ENCODE measurements around the gene STAT1. TPM values are rescaled to one million over a fixed set of nuclear protein-coding genes. Genes with fewer than 3 reads are reported as not detected.

The STAT1 gene
- total RNA-seq, 1 experiment from 2014 or later: 46.7 TPM

DNA sequence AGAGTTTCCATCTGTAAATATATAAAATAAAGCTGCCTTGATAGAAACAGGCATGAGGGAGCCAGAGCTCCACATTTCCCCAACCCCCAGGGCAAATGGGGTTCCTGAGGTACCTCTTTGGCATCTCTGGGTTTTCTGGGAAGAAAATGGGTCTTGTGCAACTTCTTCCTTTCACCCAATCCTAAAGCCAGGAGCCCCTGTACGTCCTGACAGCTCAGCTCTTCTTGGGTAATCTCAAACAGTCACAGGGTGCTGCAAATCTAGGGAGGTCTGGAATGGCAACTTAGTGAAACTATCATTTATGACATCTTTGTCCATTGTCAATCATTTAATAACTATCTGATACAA lies 36.6 kb upstream of the STAT1 start:
- Histone ChIP-seq H3K9me2 (replicated peaks; ENCODE audit: insufficient read depth, low read length) (no peaks in the 10 kb centered on the region), H3K4me2 (ENCODE audit: low read depth, low read length, poor library complexity, severe bottlenecking) (no peak overlapping the region), H3K36me3 (ENCODE audit: insufficient read depth, low read length) (no peaks in the 10 kb centered on the region), H3K4me3 (ENCODE audit: low read length) (no peak overlapping the region), H3K9ac (ENCODE audit: low read length) (no peak overlapping the region), H3K27me3 (ENCODE audit: low read length) (no peaks in the 10 kb centered on the region), H3K27ac (ENCODE audit: low read length) (no peak overlapping the region), H4K20me1 (ENCODE audit: insufficient read depth, low read depth, low read length) (no peaks in the 10 kb centered on the region), H3K4me1 (ENCODE audit: low read length) (peaks cover 8% of the 10 kb centered on the region), H3K79me2 (ENCODE audit: low read length) (no peaks in the 10 kb centered on the region), H3K9me3 (ENCODE audit: low read length) (no peaks in the 10 kb centered on the region), H2AFZ (ENCODE audit: low read length) (no peak overlapping the region)
- no peak for DNase-seq

GRCh38 chr2:191049728-191050639 lies 36.0 kb upstream of the STAT1 start:
- Histone ChIP-seq H3K36me3 (ENCODE audit: insufficient read depth, low read length) (no peaks in the 10 kb centered on the region), H3K9ac (ENCODE audit: low read length) (no peak overlapping the region), H3K79me2 (ENCODE audit: low read length) (no peaks in the 10 kb centered on the region), H2AFZ (ENCODE audit: low read length) (no peak overlapping the region), H3K4me3 (ENCODE audit: low read length) (no peak overlapping the region), H4K20me1 (ENCODE audit: insufficient read depth, low read depth, low read length) (no peaks in the 10 kb centered on the region), H3K9me2 (replicated peaks; ENCODE audit: insufficient read depth, low read length) (no peaks in the 10 kb centered on the region), H3K27ac (ENCODE audit: low read length) (no peak overlapping the region), H3K27me3 (ENCODE audit: low read length) (no peaks in the 10 kb centered on the region), H3K9me3 (ENCODE audit: low read length) (no peaks in the 10 kb centered on the region), H3K4me1 (ENCODE audit: low read length) (peaks cover 10% of the 10 kb centered on the region), H3K4me2 (ENCODE audit: low read depth, low read length, poor library complexity, severe bottlenecking) (no peak overlapping the region)
- no peak for DNase-seq

- no peak overlapping the region for H3K27ac ChIP-seq (ENCODE audit: low read length)
- no peak for DNase-seq
- no peak overlapping the region for H2AFZ ChIP-seq (ENCODE audit: low read length)
- H3K36me3 ChIP-seq (ENCODE audit: insufficient read depth, low read length): no peaks in the 10 kb centered on the region
- no peaks in the 10 kb centered on the region for H4K20me1 ChIP-seq (ENCODE audit: insufficient read depth, low read depth, low read length)
- H3K9me2 ChIP-seq (replicated peaks; ENCODE audit: insufficient read depth, low read length): no peaks in the 10 kb centered on the region
- H3K9ac ChIP-seq (ENCODE audit: low read length): no peak overlapping the region
- no peak overlapping the region for H3K4me2 ChIP-seq (ENCODE audit: low read depth, low read length, poor library complexity, severe bottlenecking)
- no peak overlapping the region for H3K4me3 ChIP-seq (ENCODE audit: low read length)
- H3K79me2 ChIP-seq (ENCODE audit: low read length): no peaks in the 10 kb centered on the region
- H3K27me3 ChIP-seq (ENCODE audit: low read length): no peaks in the 10 kb centered on the region
- H3K9me3 ChIP-seq (ENCODE audit: low read length): no peaks in the 10 kb centered on the region
- H3K4me1 ChIP-seq (ENCODE audit: low read length): peaks cover 10% of the 10 kb centered on the region
Observed at GRCh38 chr2:191048073-191048472, 34.1 kb upstream of the STAT1 start.

- H3K9ac ChIP-seq (ENCODE audit: low read length): no peak overlapping the region
- no peak overlapping the region for H3K4me2 ChIP-seq (ENCODE audit: low read depth, low read length, poor library complexity, severe bottlenecking)
- no peaks in the 10 kb centered on the region for H3K27me3 ChIP-seq (ENCODE audit: low read length)
- H3K4me3 ChIP-seq (ENCODE audit: low read length): no peak overlapping the region
- H2AFZ ChIP-seq (ENCODE audit: low read length): no peak overlapping the region
- H4K20me1 ChIP-seq (ENCODE audit: insufficient read depth, low read depth, low read length): no peaks in the 10 kb centered on the region
- no peak overlapping the region for H3K27ac ChIP-seq (ENCODE audit: low read length)
- H3K79me2 ChIP-seq (ENCODE audit: low read length): no peaks in the 10 kb centered on the region
- DNase-seq: no peak
- H3K4me1 ChIP-seq (ENCODE audit: low read length): peaks cover 10% of the 10 kb centered on the region
- H3K36me3 ChIP-seq (ENCODE audit: insufficient read depth, low read length): no peaks in the 10 kb centered on the region
- no peaks in the 10 kb centered on the region for H3K9me2 ChIP-seq (replicated peaks; ENCODE audit: insufficient read depth, low read length)
- H3K9me3 ChIP-seq (ENCODE audit: low read length): no peaks in the 10 kb centered on the region
Observed at GRCh38 chr2:191045141-191045540, 31.2 kb upstream of the STAT1 start.

DNA sequence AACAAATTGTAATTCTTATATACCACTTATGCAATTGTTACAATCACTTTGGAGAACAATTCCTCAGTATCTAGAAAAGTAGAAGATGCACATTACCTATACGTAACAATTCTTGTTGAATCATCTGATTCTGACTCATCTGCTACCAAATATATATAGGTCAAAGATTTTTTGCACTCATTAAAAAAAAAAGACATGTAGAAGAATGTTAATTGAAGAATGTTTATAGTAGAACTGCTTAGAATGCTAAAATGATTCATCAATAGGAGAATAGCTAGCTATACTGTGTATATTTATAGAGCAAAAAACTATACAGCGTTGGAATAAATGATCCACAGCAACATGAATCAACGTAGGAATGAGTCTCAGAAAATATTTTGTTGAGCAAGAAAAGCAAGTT lies 29.5 kb upstream of the STAT1 start:
- Histone ChIP-seq H3K27me3 (ENCODE audit: low read length) (no peaks in the 10 kb centered on the region), H3K9me2 (replicated peaks; ENCODE audit: insufficient read depth, low read length) (no peaks in the 10 kb centered on the region), H3K9me3 (ENCODE audit: low read length) (no peaks in the 10 kb centered on the region), H3K9ac (ENCODE audit: low read length) (no peak overlapping the region), H3K4me2 (ENCODE audit: low read depth, low read length, poor library complexity, severe bottlenecking) (no peak overlapping the region), H2AFZ (ENCODE audit: low read length) (no peak overlapping the region), H3K79me2 (ENCODE audit: low read length) (no peaks in the 10 kb centered on the region), H3K36me3 (ENCODE audit: insufficient read depth, low read length) (no peaks in the 10 kb centered on the region), H3K4me1 (ENCODE audit: low read length) (peaks cover 10% of the 10 kb centered on the region), H3K4me3 (ENCODE audit: low read length) (no peak overlapping the region), H4K20me1 (ENCODE audit: insufficient read depth, low read depth, low read length) (no peaks in the 10 kb centered on the region), H3K27ac (ENCODE audit: low read length) (no peak overlapping the region)
- no peak for DNase-seq

DNA sequence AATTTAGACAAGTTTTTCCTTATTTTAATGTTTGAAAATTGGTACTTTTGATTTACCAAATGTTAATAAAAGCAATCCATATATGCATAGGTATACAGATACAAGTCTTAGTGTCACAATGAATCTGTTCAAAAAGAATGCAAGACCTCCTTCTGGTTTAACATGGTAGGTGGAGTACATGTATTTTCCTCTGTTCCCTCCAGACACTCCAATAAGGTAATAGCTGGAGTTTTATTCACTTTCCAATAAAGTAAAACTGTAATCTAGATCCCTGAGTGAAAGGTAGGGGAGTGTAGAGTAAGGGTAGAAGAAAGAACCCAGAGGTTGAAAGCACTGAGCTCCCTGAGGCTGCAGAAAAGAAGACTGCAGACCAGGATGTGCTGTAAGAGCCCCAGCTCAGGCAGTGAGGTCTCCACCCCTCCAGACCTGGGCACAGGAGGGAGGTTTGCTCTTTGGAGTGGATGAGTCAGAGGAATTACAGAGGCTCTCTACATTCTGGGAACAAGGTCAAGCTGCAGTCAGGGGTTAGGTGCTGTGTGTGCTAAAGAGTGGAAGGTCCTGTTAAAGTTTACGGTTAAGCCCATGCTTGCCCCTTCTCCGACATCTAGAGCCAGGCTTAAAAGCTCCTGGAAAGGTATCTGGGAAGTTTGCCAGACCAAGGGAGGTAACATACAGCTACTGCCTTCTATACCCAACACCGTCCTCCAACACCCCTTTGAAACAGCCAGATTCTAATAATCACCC lies 27.6 kb upstream of the STAT1 start:
- no peaks in the 10 kb centered on the region for H3K27me3 ChIP-seq (ENCODE audit: low read length)
- no peak overlapping the region for H3K9ac ChIP-seq (ENCODE audit: low read length)
- no peak overlapping the region for H2AFZ ChIP-seq (ENCODE audit: low read length)
- no peaks in the 10 kb centered on the region for H4K20me1 ChIP-seq (ENCODE audit: insufficient read depth, low read depth, low read length)
- no peak overlapping the region for H3K27ac ChIP-seq (ENCODE audit: low read length)
- no peaks in the 10 kb centered on the region for H3K79me2 ChIP-seq (ENCODE audit: low read length)
- no peaks in the 10 kb centered on the region for H3K9me2 ChIP-seq (replicated peaks; ENCODE audit: insufficient read depth, low read length)
- H3K9me3 ChIP-seq (ENCODE audit: low read length): no peaks in the 10 kb centered on the region
- no peaks in the 10 kb centered on the region for H3K36me3 ChIP-seq (ENCODE audit: insufficient read depth, low read length)
- no peak overlapping the region for H3K4me2 ChIP-seq (ENCODE audit: low read depth, low read length, poor library complexity, severe bottlenecking)
- H3K4me1 ChIP-seq (ENCODE audit: low read length): peaks cover 10% of the 10 kb centered on the region
- DNase-seq: no peak
- H3K4me3 ChIP-seq (ENCODE audit: low read length): no peak overlapping the region

DNA sequence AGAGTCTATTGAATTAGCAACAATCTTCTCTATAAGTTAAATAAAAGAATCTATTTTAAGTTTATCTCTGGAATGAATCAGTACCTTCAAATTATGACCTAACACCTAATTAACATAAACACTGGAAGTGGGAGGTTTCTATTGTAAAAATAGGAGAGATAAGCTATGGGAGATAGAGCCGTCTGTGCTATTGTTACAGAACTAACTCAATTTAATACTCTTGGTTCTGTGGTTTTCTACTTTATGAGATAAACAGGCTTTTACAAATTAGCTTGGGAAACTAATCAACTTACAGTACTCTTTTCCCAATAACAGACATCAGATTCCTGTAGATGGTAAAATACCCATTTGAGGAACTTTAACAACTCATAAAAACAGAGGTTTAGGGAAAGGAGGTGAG lies 25.6 kb upstream of the STAT1 start:
- no peaks in the 10 kb centered on the region for H3K79me2 ChIP-seq (ENCODE audit: low read length)
- no peaks in the 10 kb centered on the region for H4K20me1 ChIP-seq (ENCODE audit: insufficient read depth, low read depth, low read length)
- H3K27ac ChIP-seq (ENCODE audit: low read length): no peak overlapping the region
- DNase-seq: no peak
- H3K9me2 ChIP-seq (replicated peaks; ENCODE audit: insufficient read depth, low read length): no peaks in the 10 kb centered on the region
- no peaks in the 10 kb centered on the region for H3K4me1 ChIP-seq (ENCODE audit: low read length)
- no peak overlapping the region for H3K4me3 ChIP-seq (ENCODE audit: low read length)
- H3K36me3 ChIP-seq (ENCODE audit: insufficient read depth, low read length): no peaks in the 10 kb centered on the region
- no peak overlapping the region for H3K9ac ChIP-seq (ENCODE audit: low read length)
- no peaks in the 10 kb centered on the region for H3K9me3 ChIP-seq (ENCODE audit: low read length)
- H3K27me3 ChIP-seq (ENCODE audit: low read length): no peaks in the 10 kb centered on the region
- H2AFZ ChIP-seq (ENCODE audit: low read length): no peak overlapping the region
- H3K4me2 ChIP-seq (ENCODE audit: low read depth, low read length, poor library complexity, severe bottlenecking): no peak overlapping the region

DNA sequence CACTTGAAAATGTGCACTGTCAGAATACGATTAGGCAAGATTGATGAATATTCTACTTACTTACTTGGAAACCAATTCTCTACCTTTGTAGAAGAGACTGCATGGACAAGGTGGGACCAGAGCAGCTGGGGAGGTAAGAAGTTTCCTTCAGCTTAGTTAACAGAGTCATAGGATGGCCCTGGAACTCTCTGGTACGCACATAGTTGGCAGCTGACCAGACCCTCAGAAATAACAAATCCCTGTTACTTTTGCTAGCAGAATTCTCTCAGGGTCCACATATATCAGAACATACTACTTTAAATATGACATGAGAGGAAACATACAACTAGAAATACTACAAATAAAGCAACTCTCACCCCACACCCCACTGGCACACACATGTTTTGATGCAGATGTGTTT lies 24.8 kb upstream of the STAT1 start:
- no peaks in the 10 kb centered on the region for H3K36me3 ChIP-seq (ENCODE audit: insufficient read depth, low read length)
- H3K4me1 ChIP-seq (ENCODE audit: low read length): no peaks in the 10 kb centered on the region
- H3K27me3 ChIP-seq (ENCODE audit: low read length): no peaks in the 10 kb centered on the region
- H3K9me3 ChIP-seq (ENCODE audit: low read length): no peaks in the 10 kb centered on the region
- H3K4me3 ChIP-seq (ENCODE audit: low read length): no peak overlapping the region
- no peak overlapping the region for H3K9ac ChIP-seq (ENCODE audit: low read length)
- DNase-seq: no peak
- H3K27ac ChIP-seq (ENCODE audit: low read length): no peak overlapping the region
- no peaks in the 10 kb centered on the region for H3K9me2 ChIP-seq (replicated peaks; ENCODE audit: insufficient read depth, low read length)
- no peak overlapping the region for H2AFZ ChIP-seq (ENCODE audit: low read length)
- no peak overlapping the region for H3K4me2 ChIP-seq (ENCODE audit: low read depth, low read length, poor library complexity, severe bottlenecking)
- H3K79me2 ChIP-seq (ENCODE audit: low read length): no peaks in the 10 kb centered on the region
- no peaks in the 10 kb centered on the region for H4K20me1 ChIP-seq (ENCODE audit: insufficient read depth, low read depth, low read length)
